Thyroid gland (tissue), 4 donors: ENCODE measurements around the gene SULF2.

Experiments used
- POLR2A ChIP-seq, 2 donors: fragments of 450-650 bp; IDR thresholded peaks; one replicate each; pipeline ENCODE4 v1.6.1; 2017; ENCODE audit warnings: antibody characterized with exemption in 2 of 2, mild to moderate bottlenecking in 2 of 2, moderate library complexity in 1 of 2
- TF ChIP-seq, protein P1 (sequence below), 6 experiments: fragments of 200-600 bp in 3 of 6; fragments of 450-650 bp in 3 of 6; sonication (generic) in 3 of 6; IDR thresholded peaks; one replicate each; pipeline ENCODE4 v1.5.1; 2016 to 2019; ENCODE audit warnings: antibody characterized with exemption in 6 of 6, mild to moderate bottlenecking in 2 of 6, inconsistent platforms in 1 of 6, moderate library complexity in 1 of 6

DNA sequence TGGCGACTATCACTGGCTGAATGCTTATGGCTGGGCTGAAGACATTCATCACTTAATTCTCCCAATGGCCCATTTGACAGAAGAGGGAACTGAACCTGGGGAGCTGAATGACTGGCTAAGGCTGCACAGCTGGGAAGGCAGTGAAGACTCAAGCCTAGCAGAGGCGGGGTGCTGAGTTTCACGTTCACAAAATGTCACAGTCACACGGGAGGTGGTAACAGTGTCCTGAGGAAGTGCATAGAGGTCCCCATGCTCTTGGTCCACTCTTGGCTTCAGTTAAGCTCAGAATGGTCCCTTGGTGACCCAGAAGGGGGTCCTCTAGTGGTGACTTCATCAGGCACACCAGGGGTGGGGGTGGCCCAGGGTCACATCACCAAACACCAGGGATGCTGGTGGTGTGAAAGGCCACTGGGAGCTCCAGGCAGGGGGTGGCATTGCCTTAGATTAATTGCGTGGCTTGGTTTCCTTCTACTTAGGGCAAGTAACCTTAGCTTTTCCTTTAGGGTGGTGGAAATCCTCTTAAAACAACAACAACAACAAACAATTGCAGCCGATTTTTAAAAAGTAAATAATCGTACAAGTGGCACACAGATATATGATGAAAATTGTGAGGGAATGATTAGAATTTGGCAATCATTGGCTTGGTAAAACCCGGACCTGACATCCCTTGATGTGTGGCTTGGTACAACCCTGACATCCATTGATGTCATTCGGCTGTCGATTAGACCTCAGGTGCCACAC is 45.0 kb downstream of the SULF2 start:
- TF ChIP-seq, protein P1, sequence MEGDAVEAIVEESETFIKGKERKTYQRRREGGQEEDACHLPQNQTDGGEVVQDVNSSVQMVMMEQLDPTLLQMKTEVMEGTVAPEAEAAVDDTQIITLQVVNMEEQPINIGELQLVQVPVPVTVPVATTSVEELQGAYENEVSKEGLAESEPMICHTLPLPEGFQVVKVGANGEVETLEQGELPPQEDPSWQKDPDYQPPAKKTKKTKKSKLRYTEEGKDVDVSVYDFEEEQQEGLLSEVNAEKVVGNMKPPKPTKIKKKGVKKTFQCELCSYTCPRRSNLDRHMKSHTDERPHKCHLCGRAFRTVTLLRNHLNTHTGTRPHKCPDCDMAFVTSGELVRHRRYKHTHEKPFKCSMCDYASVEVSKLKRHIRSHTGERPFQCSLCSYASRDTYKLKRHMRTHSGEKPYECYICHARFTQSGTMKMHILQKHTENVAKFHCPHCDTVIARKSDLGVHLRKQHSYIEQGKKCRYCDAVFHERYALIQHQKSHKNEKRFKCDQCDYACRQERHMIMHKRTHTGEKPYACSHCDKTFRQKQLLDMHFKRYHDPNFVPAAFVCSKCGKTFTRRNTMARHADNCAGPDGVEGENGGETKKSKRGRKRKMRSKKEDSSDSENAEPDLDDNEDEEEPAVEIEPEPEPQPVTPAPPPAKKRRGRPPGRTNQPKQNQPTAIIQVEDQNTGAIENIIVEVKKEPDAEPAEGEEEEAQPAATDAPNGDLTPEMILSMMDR (IDR thresholded peaks at IDR 0.05): no peak
- TF ChIP-seq POLR2A (IDR thresholded peaks at IDR 0.05): no peak
